ENCODE data around the gene SMAD7.

The SMAD7 gene

DNA sequence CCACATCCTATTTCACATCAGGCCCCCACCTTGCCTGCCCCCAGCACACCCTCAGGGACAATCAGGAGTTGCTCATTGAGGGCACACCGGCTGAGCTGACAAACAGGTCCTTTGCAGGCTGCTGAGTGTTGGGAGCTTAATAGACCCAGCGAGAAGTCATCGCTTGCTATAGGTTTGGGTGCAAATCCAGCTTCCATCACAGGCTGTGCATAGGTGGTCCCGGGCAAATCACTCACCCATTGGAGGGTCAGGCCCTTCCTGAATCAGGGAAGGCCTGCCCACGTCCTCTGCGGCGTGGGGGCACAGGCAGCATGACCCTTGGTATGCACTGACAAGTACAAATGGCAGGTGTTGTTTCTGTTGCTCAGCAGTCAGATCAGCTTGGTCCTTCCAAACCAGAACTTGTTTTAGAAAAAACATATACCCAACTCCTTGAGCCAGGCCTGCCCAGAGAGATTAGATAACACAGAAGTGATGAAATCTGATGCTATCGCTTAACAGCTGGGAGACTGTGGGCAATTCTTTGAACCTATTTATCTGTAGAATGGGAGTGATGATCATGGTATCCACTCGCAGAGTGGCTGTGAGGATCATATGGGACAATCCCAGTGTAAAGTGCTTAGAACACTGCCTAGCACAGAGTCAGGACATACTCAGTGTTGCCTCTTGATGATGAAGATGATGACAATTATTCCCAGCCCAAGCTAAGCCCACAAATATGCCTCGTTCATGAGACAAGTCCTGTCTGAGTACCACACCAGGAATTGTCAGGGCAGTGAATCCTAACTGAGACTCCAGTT is 34.9 kb downstream of the SMAD7 start:
- DNase-seq (ENCODE audit: low read depth in 2 of 2): no peak

DNA sequence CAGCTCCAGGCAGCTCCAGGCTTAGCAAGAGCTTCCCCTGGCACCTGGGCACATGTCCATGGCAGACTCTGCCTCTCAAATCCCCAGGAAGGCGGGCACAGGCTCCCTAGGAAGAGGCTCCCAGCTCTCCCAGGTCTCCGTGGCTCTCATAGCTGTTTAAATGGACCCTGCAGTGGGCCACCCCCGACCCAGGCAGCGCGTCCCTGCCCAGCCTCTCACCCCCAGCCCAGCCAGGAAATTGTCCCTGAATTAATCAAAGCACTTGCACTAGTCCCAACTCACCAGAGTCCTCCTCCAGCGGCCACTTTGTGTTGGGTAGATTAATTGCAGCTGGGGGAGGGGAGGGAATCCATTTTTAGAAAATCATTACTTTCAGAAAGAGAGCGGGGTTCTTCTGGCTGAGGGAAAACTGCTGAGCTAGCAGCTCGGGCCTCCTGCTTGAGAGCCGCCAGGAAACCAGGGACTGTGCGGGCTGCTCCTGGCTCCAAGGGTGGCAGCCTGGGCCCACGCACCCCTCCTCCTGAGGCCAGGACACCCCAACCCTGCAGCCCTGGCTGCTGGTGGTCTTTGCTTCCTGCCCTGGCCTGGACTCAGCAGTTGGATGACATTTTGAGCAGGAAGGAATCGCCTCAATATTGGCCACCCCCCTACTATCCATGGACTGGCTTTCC is 36.0 kb downstream of the SMAD7 start:
- no peak for DNase-seq (ENCODE audit: low read depth in 2 of 2)

DNA sequence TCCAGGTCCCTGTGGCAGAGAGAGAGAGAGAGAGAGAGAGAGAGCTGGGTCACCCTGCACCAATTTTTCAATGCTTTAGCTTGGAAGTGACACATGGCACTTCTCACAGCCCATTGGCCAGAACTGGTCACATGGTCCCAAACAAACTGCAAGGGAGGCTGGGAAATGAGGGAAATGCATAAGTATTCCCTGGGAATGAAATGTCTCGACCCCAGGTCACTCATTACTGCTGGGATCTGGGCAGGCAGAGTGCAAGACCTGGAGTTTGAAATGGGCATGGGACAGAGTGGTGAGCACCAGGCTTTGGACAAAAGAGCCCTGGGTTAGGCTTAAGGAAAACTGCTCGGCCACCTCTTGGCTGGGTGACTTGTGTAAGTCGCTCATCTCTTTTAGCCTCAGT is 37.0 kb downstream of the SMAD7 start:
- DNase-seq (ENCODE audit: low read depth in 2 of 2): no peak

DNA sequence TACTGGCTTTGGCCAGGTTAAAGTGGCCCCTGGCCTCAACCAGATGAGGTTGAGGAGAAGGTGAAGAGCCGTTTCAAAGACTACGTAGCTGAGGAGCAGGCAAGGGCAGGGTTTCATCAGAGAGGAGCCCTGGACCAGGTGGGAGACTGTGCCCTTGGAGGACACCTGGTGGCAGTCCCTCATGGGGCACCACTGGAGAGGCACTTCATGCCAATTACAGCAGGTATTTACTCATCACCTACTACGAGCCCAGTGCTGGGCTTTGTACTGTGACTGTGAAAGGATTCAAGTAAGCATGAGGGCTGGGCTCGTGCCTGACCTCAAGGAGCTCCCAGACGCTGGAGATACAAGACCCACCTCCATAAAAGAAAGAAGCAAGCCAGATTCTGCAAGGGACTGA is 37.6 kb downstream of the SMAD7 start:
- DNase-seq (ENCODE audit: low read depth in 2 of 2): no peak

DNA sequence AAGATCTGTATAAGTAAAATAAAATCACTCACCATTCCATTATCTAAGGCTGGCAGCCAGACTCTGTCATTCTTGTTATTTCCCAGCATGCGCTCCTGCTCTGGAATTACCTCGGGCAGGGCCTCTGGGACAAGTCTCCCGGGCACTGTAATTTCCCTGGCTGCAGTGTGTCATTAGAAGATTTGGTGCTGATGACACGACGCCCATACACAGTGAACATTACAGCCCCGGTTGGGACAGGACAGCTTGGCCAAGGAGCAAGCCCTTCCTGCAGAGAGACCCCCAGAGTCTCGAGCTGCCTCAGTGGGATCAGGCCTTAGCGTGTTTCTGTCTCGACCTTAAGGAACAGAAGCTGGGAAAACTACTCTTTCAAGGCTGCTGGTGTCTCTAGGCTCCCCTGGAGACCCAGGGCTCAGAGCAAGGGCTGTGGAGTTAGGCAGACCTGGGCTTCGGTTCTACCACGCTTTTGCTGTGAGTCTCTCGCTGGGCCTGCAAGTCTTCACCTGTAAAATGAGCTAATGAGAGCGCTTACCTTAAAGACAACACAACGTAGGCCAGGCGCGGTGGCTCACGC is 39.7 kb downstream of the SMAD7 start:
- no peak for DNase-seq (ENCODE audit: low read depth in 2 of 2)

DNA sequence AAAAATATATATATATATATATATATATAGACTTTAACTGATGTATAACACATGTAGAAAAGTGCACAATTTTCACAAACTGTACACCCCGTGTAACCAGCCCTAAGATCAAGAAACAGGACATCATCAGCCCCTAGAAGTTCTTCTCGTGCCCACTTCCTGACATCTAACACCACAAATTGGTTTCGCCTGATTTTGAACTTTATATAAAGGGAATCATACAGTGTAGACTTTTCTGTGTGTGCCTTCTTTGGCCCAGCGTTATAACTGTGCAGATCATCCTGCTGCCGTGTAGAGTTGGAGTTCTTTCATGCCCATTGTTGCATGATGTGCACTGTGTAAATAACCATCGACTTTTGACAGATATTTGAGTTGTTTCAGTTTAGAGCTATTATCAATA is 41.0 kb downstream of the SMAD7 start:
- DNase-seq (ENCODE audit: low read depth in 2 of 2): no peak

DNA sequence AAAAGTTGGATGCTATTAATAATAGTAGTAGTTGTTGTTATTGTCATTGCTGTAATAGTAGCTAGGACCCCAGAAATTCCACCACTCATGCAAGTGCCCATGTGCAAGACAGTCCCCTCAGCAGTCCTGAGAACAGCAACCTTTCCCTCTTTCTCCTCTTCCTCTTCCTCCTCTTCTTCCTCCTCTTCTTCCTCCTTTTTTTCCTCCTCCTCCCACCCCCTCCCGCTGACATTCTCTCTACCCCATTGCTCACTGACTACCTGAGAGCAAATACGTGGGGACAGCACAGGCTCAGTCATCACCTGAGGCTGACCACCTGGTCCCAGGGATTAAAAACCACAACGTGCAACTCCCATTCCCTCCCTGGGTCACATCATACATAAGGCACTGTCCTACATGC is 41.8 kb downstream of the SMAD7 start:
- DNase-seq (ENCODE audit: low read depth in 2 of 2): no peak

DNA sequence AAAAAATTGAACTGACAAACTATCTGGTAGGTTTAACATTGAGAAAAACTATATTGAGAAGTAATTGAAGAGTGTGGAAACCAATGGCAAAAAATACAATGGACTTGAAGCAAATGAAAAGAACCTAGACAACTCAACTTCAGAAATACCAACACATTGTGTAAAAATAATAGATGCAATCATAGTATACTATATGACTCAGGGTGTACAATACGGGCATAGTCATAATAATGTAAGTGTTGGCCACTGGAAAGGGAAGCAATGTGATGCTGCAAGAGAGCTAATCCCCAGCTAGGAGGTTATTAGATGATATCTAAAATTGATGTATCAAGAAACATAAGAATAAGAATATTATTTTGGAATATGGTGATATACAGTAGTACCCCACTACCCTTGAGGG is 45.3 kb downstream of the SMAD7 start:
- DNase-seq (ENCODE audit: low read depth in 2 of 2): no peak

DNA sequence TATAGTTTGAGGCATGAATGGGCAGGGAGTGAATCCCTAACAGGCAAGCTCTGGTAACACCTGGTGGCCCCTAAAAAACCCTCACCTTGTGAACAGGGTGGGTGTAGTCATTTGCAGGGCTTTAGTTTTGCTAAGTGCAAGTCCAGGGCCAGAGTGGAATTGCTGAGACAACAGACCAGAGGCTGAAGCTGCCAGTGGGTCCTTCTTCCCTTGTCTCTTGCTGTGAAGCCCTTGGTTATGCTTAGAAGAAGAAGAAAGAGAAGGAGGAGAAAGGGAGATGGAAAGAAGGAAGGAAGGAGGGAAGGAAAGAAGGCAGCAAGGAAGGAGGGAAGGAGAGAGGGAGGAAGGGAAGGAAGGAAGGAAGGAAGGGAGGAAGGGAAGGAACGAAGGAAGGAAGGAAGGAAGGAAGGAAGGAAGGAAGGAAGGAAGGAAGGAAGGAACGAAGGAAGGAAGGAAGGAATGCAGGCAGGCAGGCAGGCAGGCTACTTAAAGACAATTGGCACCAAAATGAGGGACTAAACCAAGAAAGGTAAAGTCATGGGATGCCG is 45.8 kb downstream of the SMAD7 start:
- DNase-seq (ENCODE audit: low read depth in 2 of 2): no peak

DNA sequence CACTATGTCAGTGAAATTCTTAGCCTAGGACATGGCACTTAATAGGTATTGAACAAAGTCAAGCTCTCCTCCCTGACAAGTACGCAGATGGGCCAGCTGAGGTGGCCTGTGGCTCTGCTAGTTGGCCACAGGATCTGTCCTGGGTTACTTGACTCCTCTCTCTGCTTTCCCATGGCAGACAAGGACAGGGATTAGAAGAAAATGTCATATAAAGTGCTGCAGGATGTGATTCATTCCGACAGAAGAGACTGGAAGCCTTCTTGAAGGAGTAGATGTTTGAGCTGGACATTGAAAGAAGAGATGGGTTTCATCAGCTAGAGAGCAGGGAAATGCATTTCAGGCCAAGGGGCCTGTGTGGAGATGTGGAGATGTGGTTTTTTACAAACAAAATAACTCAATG is 46.7 kb downstream of the SMAD7 start:
- no peak for DNase-seq (ENCODE audit: low read depth in 2 of 2)

DNA sequence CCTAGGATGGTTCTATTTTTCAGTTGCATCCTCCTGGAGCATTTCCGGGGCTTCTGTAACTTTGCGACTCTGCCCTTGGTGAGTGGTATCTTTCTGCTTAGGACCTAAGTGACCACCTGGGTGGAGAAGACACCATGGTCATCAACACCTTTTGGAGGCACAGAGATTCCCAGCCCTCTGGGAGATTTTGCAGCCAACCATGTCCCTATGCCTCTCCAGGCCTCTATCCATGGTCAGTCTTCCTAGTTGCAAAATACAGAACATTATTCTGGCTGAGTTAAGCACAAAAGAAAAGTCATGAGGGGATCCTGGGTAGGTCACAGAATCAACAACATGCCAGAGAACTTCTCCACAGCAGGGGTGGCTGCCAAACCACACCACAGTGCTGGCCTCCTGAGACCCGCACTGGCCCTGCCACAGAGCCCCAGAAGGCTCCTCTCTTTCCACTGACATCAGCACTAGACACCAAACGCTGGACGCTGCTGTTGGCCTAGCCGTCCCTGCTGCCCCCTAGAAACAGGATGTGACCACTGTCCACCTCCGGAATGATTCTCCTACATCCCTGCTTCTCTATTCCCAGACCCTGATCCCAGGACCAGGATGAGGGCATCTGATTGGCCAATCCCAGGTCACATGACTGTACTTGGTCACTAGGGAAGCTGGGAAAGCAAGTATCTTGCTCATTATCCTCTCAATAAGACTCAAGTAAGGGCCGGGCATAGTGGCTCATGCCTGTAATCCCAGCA is 47.7 kb downstream of the SMAD7 start:
- no peak for DNase-seq (ENCODE audit: low read depth in 2 of 2)

DNA sequence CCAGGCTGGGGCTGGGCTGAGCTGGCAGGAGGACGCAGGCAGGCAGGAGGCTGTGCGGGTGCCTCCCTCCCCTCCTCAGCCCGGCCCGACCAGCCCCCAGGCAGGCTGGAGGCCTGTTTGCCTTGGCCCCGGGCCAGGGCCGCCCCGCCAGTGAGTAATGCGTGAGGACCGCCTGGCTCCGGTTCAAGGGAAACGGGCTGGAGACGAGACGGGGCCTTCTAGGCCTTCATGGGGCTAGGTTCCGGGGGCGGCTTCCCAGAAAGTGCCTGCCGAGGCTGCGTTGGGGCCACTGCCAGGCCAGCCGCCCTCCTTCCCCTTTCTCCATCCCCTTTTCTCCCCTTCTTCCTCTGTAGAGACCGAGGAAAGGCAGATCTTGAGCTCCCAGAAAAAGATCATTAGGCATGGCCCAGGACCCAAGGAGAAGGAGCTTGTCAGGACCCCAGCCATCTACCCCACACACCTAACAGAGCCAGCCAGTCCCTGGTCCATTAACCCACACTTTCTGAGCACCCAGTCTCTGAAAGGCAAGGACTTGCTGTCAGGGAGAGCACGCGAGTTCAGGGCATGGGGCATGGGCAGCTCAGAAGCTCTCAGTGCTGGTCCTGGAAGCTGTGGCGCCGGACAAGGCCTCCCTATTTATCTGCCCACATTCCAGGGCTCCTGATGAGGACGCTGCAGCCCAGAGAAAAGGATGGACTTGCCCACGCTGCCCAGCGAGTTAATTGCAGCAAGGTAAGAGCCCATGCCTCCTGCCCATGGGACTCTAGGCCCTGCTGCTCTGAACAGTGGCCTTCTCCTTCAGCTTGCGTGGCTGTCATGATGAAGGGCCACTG is 48.5 kb downstream of the SMAD7 start:
- DNase-seq (ENCODE audit: low read depth in 2 of 2): no peak

DNA sequence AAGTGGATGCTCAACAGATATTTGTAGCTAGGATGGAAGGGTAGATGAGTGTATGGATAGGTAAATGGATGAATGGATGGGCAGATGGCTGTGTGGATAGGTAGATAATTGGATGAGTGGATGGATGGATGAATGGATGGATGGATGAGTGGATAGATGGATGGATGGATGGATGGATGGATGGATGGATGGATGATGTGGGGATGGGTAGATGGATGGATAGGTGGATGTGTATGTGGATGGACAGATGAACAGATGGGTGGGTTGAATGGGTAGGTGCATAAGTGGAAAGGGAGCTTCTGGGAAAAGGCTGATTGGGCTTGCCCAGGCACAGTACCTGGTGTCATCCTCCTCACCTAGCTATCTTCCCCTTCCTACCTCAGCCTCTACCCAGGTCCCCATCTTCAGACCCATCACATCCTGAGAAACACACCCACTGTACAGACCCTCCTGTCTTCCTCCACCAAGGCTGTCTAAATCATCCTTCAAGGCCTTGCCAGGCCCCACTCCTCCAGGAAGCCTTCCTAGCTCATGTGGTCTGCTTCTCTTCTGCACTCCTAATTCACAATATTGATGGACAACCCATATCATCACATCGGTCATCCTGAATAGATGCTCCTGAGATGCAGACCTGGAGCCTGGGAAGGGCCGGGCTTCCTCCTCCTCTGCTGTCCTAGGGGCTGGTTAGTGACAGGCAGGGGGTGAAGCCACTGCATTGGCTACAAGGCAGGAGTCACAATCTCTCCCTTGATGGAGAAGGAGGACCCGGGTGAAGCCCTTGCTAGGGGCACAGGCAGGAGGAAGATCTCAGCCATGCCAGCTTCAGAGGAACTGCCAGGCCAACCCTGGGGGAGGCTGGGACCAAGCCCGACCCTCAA is 49.4 kb downstream of the SMAD7 start:
- DNase-seq (ENCODE audit: low read depth in 2 of 2): no peak

DNA sequence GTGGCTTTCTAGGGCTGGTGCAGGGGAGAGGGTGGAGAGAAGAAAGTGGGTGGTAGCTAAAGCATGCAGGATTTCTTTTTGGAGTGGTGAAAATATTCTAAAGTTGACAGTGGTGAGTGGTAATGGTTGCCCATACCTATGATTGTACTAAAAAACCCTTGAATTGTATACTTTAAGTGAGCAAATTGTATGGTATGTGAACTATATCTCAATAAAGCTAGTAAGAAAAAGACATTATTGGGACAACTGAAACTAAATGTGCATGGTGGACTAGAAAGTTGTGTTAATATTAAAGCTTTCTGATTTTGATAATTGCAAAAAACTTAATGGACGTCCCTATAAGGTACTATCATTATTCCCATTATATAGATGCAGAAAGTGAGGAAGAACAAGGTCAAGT is 50.3 kb downstream of the SMAD7 start:
- no peak for DNase-seq (ENCODE audit: low read depth in 2 of 2)

DNA sequence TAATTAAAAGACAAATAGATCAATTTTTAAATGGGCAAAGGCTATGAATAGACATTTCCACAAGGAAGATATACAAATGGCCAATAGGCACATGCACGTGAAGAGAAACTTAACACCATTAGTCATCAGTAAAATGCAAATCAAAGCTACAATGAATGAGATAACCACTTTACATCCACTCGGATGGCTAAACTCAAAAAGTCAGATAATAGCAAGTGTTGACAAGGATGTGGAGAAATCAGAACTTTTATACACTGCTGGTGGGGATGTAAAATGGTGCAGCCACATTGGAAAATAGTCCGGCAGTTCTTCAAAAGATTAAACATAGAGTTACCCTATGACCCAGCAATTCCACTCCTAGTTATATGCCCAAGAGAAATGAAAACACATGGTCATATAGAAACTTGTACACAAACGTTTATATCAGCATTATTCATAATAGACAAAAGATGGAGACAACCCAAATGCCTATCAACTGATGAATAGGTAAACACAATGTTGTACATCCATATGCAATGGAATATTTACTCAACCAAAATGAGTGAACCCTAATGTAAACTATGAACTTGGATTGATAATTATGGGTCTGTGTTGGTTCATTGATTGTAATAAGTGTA is 51.1 kb downstream of the SMAD7 start:
- DNase-seq (ENCODE audit: low read depth in 2 of 2): no peak

DNA sequence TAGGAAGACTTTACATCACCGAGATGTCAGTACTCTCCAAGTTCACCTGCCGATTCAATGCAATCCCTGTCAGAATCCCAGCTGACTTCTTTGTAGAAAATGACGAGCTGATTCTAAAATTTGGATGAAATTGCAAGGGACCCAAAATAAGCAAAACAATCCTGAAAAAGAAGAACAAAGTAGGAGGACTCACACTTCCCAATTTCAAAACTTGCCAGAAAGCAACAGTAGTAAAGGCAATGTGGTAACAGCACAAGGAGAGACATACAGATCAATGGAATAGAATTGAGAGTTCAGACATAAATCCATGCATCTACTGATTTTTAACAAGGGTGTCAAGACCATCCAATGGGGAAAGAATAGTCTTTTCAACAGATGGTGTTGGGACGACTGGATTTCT is 52.2 kb downstream of the SMAD7 start:
- no peak for DNase-seq (ENCODE audit: low read depth in 2 of 2)

DNA sequence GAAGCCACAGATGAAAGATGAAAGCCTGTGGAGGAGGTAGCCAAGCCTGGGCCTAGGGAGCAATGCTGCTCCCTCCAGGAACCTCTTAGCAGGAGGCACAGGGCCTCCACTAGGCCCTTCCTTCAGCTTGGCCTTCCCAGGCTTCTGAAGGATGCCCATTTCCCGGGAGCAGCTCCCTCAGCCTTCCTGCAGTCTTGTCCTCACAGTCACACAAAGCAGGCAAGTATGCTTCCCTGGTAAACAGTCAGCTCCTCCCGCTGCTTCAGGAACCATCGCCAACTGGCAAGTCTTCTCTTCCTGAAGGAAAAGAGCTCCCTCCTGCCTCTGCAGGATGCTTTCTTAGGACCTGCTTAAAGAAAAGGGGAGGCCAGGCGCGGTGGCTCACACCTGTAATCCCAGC is 53.2 kb downstream of the SMAD7 start:
- DNase-seq (ENCODE audit: low read depth in 2 of 2): no peak

DNA sequence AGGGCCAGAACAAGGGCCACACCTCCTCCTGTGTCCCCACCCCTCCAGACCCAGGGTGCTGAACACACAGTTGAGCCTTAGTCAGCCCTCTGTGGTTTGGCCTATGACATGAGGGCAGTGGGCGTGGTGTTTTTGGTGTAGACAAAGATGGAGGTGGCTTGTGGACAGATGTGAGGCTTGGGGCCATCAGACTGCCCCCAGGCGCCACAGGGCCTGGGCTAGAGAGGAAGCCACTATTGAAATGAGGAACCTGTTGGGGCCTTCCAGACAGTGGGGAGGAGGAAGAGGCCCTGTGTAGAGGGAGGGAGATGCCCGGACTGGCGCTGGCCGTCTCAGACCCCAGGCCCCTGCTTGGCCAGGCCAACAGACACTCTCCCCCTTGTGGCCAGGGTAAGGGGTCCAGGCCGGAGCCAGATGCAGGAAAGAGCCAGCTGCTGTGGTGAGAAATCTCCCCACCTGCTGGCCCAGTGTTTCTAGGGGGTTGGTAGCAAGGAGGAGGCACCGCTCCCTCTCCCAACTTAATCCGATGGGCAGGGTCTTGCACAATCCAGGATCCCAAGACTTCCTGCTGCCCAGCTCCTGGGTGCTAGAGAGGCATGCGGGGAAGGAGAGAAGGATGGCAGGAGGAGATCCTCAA is 53.8 kb downstream of the SMAD7 start:
- peak in 1 of 2 donors; percentile 32 for DNase-seq (ENCODE audit: low read depth in 2 of 2)

DNA sequence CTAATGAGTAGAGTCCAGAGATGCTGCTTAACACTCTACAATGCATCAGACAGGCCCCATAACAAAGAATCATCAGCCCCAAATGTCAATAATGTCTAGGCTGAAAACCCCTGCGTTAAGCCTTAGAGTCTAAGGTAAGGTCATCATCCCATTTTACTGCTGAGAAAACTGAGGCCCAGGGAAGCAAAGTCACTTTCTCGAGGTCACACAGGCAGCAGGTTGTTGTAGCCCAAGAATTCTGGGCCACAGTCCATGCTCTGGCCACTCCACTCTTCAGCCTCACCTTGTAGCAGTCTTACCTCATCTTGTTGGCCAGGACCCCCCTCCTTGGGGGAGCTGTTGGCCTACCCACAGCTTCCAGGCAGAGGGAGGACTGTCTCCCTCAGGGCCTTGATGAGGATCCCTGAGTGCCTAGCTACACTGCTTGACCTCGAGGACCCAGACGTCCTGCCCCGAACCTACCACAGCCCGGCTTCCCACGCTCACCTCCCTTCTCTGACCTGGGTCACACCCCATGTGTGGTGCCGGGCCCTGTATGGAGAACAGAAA is 54.4 kb downstream of the SMAD7 start:
- DNase-seq (ENCODE audit: low read depth in 2 of 2): no peak
